Prostate gland (tissue), 2 donors: ENCODE data around the gene TMEM238L.

Source experiments
- POLR2A ChIP-seq: fragments of 450-650 bp; IDR thresholded peaks from one replicate; pipeline ENCODE4 v1.6.1; 2016; ENCODE audit warnings: antibody characterized with exemption, mild to moderate bottlenecking
- TF ChIP-seq, protein P1 (sequence below), 4 experiments: fragments of 200-600 bp in 2 of 4; fragments of 450-650 bp in 2 of 4; sonication (generic) in 2 of 4; IDR thresholded peaks; 1 replicate in 3 of 4; 2 replicates in 1 of 4; pipeline ENCODE4 v1.5.1; 2016 to 2019; ENCODE audit warnings: antibody characterized with exemption in 4 of 4, mild to moderate bottlenecking in 2 of 4, moderate library complexity in 2 of 4

DNA sequence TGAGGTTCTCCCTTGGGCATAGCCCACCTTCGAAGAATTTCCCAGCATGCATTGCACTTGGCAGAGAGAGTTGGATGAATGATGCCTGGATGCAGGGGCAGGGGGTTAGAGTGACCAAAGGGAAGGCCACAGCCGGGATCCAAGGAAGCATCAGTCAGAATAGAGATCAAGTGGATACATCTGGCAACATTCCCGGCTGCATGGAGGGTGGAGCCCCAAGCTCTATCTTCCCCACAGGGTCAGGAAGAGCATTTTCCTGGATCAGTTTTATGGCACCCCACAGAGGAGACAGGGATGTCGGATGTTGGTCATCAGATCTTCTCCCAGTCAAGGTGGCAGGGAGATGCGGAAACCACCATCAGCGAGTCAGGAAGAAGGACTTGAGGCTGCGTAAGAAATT lies 21.0 kb upstream of the TMEM238L start:
- TF ChIP-seq, protein P1, sequence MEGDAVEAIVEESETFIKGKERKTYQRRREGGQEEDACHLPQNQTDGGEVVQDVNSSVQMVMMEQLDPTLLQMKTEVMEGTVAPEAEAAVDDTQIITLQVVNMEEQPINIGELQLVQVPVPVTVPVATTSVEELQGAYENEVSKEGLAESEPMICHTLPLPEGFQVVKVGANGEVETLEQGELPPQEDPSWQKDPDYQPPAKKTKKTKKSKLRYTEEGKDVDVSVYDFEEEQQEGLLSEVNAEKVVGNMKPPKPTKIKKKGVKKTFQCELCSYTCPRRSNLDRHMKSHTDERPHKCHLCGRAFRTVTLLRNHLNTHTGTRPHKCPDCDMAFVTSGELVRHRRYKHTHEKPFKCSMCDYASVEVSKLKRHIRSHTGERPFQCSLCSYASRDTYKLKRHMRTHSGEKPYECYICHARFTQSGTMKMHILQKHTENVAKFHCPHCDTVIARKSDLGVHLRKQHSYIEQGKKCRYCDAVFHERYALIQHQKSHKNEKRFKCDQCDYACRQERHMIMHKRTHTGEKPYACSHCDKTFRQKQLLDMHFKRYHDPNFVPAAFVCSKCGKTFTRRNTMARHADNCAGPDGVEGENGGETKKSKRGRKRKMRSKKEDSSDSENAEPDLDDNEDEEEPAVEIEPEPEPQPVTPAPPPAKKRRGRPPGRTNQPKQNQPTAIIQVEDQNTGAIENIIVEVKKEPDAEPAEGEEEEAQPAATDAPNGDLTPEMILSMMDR (IDR thresholded peaks at IDR 0.05), result no peak
- TF ChIP-seq POLR2A, result no peak
